Measurements from ENCODE around the gene HOMEZ. TPM values are rescaled to one million over a fixed set of nuclear protein-coding genes. Genes with fewer than 3 reads are reported as not detected.

The HOMEZ gene
- total and polyA plus RNA-seq, 2 experiments from 2014 or later: 5.3 to 7.9 TPM

DNA sequence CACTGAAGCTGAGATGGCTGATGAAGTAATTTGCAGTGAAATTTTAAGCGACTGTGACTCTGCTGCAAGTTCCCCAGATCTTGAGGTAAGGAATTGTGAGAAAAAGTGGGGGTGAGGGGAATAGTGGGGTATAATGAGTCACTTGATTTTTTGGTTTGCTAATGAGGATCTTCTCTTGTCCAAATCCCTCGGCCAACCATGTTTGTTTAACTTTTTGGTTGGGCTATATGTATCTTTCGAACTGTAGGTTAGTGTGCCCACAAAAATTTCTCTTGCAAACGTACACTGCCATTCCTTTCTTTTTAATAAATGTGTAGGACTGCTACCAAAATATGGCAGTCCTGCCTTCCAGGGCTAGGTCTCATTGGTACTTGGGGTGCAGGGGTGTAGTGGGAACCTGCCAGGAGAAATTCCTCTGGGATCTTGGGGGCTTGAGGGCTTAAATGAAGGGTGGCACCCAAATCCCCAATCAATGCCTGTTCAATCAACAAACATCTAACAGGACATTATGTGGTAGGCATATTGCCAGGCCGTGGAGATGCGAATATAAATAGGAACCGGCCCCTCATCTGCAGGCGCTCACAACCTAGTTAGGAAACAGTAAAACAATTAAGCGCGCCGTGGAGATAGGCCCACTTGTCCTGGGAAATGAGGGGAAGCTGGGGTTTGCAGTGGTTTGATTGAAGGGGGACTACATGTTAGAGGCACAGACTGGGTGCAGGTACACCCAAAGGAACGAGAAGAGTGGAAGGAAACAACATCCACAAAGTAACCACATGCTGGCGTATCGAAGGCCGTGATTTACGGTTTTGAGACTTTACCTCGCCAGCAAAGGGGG, 34.0 kb upstream of the HOMEZ start:
- TF ChIP-seq, protein P1, sequence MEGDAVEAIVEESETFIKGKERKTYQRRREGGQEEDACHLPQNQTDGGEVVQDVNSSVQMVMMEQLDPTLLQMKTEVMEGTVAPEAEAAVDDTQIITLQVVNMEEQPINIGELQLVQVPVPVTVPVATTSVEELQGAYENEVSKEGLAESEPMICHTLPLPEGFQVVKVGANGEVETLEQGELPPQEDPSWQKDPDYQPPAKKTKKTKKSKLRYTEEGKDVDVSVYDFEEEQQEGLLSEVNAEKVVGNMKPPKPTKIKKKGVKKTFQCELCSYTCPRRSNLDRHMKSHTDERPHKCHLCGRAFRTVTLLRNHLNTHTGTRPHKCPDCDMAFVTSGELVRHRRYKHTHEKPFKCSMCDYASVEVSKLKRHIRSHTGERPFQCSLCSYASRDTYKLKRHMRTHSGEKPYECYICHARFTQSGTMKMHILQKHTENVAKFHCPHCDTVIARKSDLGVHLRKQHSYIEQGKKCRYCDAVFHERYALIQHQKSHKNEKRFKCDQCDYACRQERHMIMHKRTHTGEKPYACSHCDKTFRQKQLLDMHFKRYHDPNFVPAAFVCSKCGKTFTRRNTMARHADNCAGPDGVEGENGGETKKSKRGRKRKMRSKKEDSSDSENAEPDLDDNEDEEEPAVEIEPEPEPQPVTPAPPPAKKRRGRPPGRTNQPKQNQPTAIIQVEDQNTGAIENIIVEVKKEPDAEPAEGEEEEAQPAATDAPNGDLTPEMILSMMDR (conservative IDR thresholded peaks at IDR 0.05; ENCODE audit: low read depth in 2 of 2): no peak
- TF ChIP-seq NANOG (IDR thresholded peaks at IDR 0.05; ENCODE audit: borderline replicate concordance) (no peak), STAT1 (IDR thresholded peaks at IDR 0.05; ENCODE audit: unreplicated experiment) (no peak), ZNF331 (CRISPR knock-in tag; IDR thresholded peaks at IDR 0.05; ENCODE audit: low read depth) (no peak), POLR2AphosphoS5 (IDR thresholded peaks at IDR 0.05; ENCODE audit: low read depth) (no peak), EZH2 (IDR thresholded peaks at IDR 0.05; ENCODE audit: low read depth, unreplicated experiment) (no peak), CREB1 (CRISPR knock-in tag; IDR thresholded peaks at IDR 0.05; ENCODE audit: low read depth) (no peak), JUNB (IDR thresholded peaks at IDR 0.05; ENCODE audit: unreplicated experiment) (no peak), EZH2phosphoT487 (IDR thresholded peaks at IDR 0.05; ENCODE audit: unreplicated experiment) (no peak), ZNF114 (CRISPR knock-in tag; IDR thresholded peaks at IDR 0.05) (no peak)
- TF ChIP-seq, protein P2, sequence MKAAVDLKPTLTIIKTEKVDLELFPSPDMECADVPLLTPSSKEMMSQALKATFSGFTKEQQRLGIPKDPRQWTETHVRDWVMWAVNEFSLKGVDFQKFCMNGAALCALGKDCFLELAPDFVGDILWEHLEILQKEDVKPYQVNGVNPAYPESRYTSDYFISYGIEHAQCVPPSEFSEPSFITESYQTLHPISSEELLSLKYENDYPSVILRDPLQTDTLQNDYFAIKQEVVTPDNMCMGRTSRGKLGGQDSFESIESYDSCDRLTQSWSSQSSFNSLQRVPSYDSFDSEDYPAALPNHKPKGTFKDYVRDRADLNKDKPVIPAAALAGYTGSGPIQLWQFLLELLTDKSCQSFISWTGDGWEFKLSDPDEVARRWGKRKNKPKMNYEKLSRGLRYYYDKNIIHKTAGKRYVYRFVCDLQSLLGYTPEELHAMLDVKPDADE (IDR thresholded peaks at IDR 0.05): no peak
- TF ChIP-seq, protein P3, sequence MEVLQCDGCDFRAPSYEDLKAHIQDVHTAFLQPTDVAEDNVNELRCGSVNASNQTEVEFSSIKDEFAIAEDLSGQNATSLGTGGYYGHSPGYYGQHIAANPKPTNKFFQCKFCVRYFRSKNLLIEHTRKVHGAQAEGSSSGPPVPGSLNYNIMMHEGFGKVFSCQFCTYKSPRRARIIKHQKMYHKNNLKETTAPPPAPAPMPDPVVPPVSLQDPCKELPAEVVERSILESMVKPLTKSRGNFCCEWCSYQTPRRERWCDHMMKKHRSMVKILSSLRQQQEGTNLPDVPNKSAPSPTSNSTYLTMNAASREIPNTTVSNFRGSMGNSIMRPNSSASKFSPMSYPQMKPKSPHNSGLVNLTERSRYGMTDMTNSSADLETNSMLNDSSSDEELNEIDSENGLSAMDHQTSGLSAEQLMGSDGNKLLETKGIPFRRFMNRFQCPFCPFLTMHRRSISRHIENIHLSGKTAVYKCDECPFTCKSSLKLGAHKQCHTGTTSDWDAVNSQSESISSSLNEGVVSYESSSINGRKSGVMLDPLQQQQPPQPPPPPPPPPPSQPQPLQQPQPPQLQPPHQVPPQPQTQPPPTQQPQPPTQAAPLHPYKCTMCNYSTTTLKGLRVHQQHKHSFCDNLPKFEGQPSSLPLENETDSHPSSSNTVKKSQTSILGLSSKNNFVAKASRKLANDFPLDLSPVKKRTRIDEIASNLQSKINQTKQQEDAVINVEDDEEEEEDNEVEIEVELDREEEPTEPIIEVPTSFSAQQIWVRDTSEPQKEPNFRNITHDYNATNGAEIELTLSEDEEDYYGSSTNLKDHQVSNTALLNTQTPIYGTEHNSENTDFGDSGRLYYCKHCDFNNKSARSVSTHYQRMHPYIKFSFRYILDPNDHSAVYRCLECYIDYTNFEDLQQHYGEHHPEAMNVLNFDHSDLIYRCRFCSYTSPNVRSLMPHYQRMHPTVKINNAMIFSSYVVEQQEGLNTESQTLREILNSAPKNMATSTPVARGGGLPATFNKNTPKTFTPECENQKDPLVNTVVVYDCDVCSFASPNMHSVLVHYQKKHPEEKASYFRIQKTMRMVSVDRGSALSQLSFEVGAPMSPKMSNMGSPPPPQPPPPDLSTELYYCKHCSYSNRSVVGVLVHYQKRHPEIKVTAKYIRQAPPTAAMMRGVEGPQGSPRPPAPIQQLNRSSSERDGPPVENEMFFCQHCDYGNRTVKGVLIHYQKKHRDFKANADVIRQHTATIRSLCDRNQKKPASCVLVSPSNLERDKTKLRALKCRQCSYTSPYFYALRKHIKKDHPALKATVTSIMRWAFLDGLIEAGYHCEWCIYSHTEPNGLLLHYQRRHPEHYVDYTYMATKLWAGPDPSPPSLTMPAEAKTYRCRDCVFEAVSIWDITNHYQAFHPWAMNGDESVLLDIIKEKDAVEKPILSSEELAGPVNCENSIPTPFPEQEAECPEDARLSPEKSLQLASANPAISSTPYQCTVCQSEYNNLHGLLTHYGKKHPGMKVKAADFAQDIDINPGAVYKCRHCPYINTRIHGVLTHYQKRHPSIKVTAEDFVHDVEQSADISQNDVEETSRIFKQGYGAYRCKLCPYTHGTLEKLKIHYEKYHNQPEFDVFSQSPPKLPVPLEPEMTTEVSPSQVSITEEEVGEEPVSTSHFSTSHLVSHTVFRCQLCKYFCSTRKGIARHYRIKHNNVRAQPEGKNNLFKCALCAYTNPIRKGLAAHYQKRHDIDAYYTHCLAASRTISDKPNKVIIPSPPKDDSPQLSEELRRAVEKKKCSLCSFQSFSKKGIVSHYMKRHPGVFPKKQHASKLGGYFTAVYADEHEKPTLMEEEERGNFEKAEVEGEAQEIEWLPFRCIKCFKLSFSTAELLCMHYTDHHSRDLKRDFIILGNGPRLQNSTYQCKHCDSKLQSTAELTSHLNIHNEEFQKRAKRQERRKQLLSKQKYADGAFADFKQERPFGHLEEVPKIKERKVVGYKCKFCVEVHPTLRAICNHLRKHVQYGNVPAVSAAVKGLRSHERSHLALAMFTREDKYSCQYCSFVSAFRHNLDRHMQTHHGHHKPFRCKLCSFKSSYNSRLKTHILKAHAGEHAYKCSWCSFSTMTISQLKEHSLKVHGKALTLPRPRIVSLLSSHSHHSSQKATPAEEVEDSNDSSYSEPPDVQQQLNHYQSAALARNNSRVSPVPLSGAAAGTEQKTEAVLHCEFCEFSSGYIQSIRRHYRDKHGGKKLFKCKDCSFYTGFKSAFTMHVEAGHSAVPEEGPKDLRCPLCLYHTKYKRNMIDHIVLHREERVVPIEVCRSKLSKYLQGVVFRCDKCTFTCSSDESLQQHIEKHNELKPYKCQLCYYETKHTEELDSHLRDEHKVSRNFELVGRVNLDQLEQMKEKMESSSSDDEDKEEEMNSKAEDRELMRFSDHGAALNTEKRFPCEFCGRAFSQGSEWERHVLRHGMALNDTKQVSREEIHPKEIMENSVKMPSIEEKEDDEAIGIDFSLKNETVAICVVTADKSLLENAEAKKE (CRISPR knock-in tag; IDR thresholded peaks at IDR 0.05): no peak
- TF ChIP-seq, protein P4, sequence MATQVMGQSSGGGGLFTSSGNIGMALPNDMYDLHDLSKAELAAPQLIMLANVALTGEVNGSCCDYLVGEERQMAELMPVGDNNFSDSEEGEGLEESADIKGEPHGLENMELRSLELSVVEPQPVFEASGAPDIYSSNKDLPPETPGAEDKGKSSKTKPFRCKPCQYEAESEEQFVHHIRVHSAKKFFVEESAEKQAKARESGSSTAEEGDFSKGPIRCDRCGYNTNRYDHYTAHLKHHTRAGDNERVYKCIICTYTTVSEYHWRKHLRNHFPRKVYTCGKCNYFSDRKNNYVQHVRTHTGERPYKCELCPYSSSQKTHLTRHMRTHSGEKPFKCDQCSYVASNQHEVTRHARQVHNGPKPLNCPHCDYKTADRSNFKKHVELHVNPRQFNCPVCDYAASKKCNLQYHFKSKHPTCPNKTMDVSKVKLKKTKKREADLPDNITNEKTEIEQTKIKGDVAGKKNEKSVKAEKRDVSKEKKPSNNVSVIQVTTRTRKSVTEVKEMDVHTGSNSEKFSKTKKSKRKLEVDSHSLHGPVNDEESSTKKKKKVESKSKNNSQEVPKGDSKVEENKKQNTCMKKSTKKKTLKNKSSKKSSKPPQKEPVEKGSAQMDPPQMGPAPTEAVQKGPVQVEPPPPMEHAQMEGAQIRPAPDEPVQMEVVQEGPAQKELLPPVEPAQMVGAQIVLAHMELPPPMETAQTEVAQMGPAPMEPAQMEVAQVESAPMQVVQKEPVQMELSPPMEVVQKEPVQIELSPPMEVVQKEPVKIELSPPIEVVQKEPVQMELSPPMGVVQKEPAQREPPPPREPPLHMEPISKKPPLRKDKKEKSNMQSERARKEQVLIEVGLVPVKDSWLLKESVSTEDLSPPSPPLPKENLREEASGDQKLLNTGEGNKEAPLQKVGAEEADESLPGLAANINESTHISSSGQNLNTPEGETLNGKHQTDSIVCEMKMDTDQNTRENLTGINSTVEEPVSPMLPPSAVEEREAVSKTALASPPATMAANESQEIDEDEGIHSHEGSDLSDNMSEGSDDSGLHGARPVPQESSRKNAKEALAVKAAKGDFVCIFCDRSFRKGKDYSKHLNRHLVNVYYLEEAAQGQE (IDR thresholded peaks at IDR 0.05; ENCODE audit: unreplicated experiment): no peak
- Mint-ChIP-seq H3K27ac (peak overlapping the region; percentile 99), H3K9me3 (no peaks in the 10 kb centered on the region), H3K4me3 (peak overlapping the region; percentile 83), H3K4me1 (peaks cover 26% of the 10 kb centered on the region), H3K27me3 (ENCODE audit: insufficient read depth, low read depth, poor library complexity) (peaks cover 11% of the 10 kb centered on the region), H3K36me3 (ENCODE audit: low read depth) (peaks cover 31% of the 10 kb centered on the region)
- Histone ChIP-seq H3K9me2 (ENCODE audit: insufficient read depth) (peaks cover 7% of the 10 kb centered on the region; the same call in 1 of the 2 replicates), H2AFZ (no peak overlapping the region), H3F3A (replicated peaks; ENCODE audit: low read depth) (peaks cover 27% of the 10 kb centered on the region; the same call in 1 of the 2 replicates), H3K36me3 (ENCODE audit: insufficient read depth) (peaks cover 25% of the 10 kb centered on the region), H4K20me1 (replicated peaks; ENCODE audit: insufficient read depth) (0 out of 2 replicates have a peak, but pooled peaks cover 9% of the 10 kb centered on the region), H3K4me1 (ENCODE audit: insufficient read depth) (peaks cover 10% of the 10 kb centered on the region), H3K4me3 (peak overlapping the region; percentile 44), H3K27ac (ENCODE audit: low read depth) (peak overlapping the region; percentile 92), H3K4me2 (peak overlapping the region; percentile 53), H3K27me3 (ENCODE audit: insufficient read depth) (no peaks in the 10 kb centered on the region), H3K79me2 (replicated peaks; ENCODE audit: insufficient read depth) (peaks cover 21% of the 10 kb centered on the region)
- no peak for DNase-seq (ENCODE audit: low spot score)
- ATAC-seq: no peak
